ENCODE data around the gene CBR1. TPM values are rescaled to one million over a fixed set of nuclear protein-coding genes. Genes with fewer than 3 reads are reported as not detected.

CBR1 gene
- total RNA-seq, 2 donors from 2014 or later, result 174 to 186 TPM

- Histone ChIP-seq H3K27me3 (replicated peaks; ENCODE audit: insufficient read depth) (no peaks in the 10 kb centered on the region), H3K4me3 (no peak overlapping the region), H3K4me1 (ENCODE audit: control insufficient read depth in 1 of 2, low read depth in 2 of 2) (no peaks in the 10 kb centered on the region), H3K9me3 (no peaks in the 10 kb centered on the region), H3K36me3 (no peaks in the 10 kb centered on the region), H3K27ac (no peak overlapping the region)
- ATAC-seq (ENCODE audit: insufficient number of reproducible peaks, low FRiP score, low read depth), result no peak
- DNase-seq (ENCODE audit: low spot score), result no peak
- TF ChIP-seq, protein P1, sequence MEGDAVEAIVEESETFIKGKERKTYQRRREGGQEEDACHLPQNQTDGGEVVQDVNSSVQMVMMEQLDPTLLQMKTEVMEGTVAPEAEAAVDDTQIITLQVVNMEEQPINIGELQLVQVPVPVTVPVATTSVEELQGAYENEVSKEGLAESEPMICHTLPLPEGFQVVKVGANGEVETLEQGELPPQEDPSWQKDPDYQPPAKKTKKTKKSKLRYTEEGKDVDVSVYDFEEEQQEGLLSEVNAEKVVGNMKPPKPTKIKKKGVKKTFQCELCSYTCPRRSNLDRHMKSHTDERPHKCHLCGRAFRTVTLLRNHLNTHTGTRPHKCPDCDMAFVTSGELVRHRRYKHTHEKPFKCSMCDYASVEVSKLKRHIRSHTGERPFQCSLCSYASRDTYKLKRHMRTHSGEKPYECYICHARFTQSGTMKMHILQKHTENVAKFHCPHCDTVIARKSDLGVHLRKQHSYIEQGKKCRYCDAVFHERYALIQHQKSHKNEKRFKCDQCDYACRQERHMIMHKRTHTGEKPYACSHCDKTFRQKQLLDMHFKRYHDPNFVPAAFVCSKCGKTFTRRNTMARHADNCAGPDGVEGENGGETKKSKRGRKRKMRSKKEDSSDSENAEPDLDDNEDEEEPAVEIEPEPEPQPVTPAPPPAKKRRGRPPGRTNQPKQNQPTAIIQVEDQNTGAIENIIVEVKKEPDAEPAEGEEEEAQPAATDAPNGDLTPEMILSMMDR (IDR thresholded peaks at IDR 0.05), result no peak
These were observed 12.4 kb downstream of the CBR1 start for GRCh38 chr21:36082237-36082664.

DNA sequence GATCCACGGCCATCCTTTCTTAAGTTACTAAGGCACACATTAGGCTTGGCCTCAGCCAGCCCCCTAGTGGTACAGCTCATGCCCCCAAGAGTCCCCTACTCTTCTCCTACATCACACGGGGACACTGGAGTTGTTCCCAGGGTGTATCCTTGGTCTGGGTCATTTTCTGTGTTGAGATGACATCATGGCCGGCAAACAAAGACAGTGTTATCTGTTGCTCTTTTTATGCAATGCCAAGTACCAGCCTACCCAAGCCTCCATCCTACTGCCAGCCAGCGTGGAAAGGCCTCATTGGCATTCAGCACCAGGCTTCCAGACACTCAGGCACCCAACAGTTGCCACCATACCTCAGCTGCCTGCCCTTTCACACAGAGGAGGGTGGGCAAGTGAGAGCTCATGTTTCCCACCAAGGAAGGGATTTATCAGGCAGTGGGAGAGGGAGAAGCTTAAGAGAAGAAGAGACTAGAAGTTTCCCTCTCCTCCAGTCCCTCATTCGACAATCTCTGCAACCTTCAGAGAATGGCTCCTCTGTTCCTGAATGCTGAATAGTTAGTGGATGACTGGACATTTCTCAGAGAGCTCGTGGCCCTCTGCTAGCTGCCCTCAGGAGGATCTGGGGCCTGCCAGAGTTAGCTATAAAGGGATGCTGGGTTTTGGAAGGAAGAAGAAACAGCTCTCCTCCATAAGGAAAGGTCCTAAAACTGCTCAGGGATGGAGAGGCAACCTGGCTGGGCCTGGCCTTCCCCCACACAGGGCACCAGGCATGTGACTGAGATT lies 17.7 kb downstream of the CBR1 start:
- Histone ChIP-seq H3K4me3 (no peak overlapping the region), H3K4me1 (ENCODE audit: control insufficient read depth in 1 of 2, low read depth in 2 of 2) (no peaks in the 10 kb centered on the region), H3K9me3 (no peaks in the 10 kb centered on the region), H3K36me3 (no peaks in the 10 kb centered on the region), H3K27me3 (replicated peaks; ENCODE audit: insufficient read depth) (no peaks in the 10 kb centered on the region), H3K27ac (no peak overlapping the region)
- no peak for ATAC-seq (ENCODE audit: insufficient number of reproducible peaks, low FRiP score, low read depth)
- no peak for DNase-seq (ENCODE audit: low spot score)
- TF ChIP-seq, protein P1 (IDR thresholded peaks at IDR 0.05), result no peak

GRCh38 chr21:36089946-36090345 lies 20.1 kb downstream of the CBR1 start:
- no peaks in the 10 kb centered on the region for H3K9me3 ChIP-seq
- TF ChIP-seq, protein P1 (IDR thresholded peaks at IDR 0.05), result no peak
- ATAC-seq (ENCODE audit: insufficient number of reproducible peaks, low FRiP score, low read depth) (no peak), DNase-seq (ENCODE audit: low spot score) (no peak)
- H3K4me3 ChIP-seq, result no peak overlapping the region
- H3K27ac ChIP-seq, result no peak overlapping the region
- H3K36me3 ChIP-seq, result no peaks in the 10 kb centered on the region
- H3K4me1 ChIP-seq (ENCODE audit: control insufficient read depth in 1 of 2, low read depth in 2 of 2), result no peaks in the 10 kb centered on the region
- H3K27me3 ChIP-seq (replicated peaks; ENCODE audit: insufficient read depth), result no peaks in the 10 kb centered on the region

DNA sequence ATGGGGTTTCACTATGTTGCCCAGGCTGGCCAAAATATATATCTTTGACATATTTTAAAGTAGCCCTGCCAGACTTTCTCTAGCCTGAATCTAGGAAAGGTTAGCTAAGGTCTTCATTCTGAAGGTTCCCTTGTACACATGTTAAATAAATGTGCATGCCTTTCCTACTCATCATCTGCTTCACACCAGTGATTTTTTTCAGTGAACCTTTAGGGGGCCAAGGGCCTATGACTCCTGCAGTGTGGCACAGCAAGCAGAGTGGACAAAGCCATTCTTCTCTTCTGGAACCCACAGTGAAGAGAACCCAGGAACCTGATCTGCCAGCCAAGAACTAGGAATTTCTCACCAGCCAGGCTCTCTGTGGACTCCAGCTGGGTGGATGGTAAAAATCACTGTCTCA lies 22.9 kb downstream of the CBR1 start:
- H3K27me3 ChIP-seq (replicated peaks; ENCODE audit: insufficient read depth), result no peaks in the 10 kb centered on the region
- no peak overlapping the region for H3K4me3 ChIP-seq
- H3K27ac ChIP-seq, result no peak overlapping the region
- H3K9me3 ChIP-seq, result no peaks in the 10 kb centered on the region
- no peaks in the 10 kb centered on the region for H3K36me3 ChIP-seq
- H3K4me1 ChIP-seq (ENCODE audit: control insufficient read depth in 1 of 2, low read depth in 2 of 2), result peaks cover 0 to 6% of the 10 kb centered on the region in 2 donors
- no peak for DNase-seq (ENCODE audit: low spot score)
- TF ChIP-seq, protein P1 (IDR thresholded peaks at IDR 0.05), result no peak
- ATAC-seq (ENCODE audit: insufficient number of reproducible peaks, low FRiP score, low read depth), result no peak

GRCh38 chr21:36093512-36093911 lies 23.7 kb downstream of the CBR1 start:
- Histone ChIP-seq H3K36me3 (no peaks in the 10 kb centered on the region), H3K27ac (no peak overlapping the region), H3K27me3 (replicated peaks; ENCODE audit: insufficient read depth) (no peaks in the 10 kb centered on the region), H3K9me3 (no peaks in the 10 kb centered on the region), H3K4me3 (no peak overlapping the region), H3K4me1 (ENCODE audit: control insufficient read depth in 1 of 2, low read depth in 2 of 2) (peaks cover 0 to 11% of the 10 kb centered on the region in 2 donors)
- DNase-seq (ENCODE audit: low spot score), result no peak
- TF ChIP-seq, protein P1 (IDR thresholded peaks at IDR 0.05), result no peak
- no peak for ATAC-seq (ENCODE audit: insufficient number of reproducible peaks, low FRiP score, low read depth)
